ENCODE measurements around the gene ZNF48.

DNA sequence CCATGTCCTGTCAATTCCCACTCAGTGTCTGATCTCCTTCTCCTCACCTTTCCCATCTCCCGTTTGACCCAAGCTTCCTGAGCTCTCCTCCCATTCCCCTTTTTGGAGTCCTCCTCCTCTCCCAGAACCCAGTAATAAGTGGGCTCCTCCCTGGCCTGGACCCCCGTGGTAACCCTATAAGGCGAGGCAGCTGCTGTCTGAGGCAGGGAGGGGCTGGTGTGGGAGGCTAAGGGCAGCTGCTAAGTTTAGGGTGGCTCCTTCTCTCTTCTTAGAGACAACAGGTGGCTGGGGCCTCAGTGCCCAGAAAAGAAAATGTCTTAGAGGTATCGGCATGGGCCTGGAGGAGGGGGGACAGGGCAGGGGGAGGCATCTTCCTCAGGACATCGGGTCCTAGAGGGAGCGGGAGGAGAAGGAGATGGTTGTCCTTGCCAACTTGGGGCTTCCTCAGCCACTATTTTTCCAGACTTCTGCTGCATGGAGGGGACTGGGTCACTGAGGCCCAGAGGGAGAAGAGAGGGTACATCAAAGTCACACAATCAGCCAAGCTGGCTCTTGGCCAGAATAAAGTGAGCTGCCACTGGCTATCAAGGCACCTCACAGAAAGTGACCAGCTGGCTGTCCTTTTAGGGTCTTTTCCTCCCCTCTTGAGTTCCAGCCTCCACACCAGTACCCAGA lies 23.0 kb upstream of the ZNF48 start:
- TF ChIP-seq POLR2A (IDR thresholded peaks at IDR 0.05; ENCODE audit: low read length): no peak
- TF ChIP-seq GATA1 (IDR thresholded peaks at IDR 0.05; ENCODE audit: low read depth, low read length): no peak

Measured in erythroblast (primary cell).